GM18868 (cell line): ENCODE measurements around the gene ACADVL.
A peak's percentile ranks its signal among the peaks of the same experiment; 100 is the strongest.
"Not testable (repeated sequence)": the region's sequence is repeated elsewhere in the genome, so short reads cannot be mapped to it uniquely, and the experiment has no call there.

ENCODE experiments used
- ATAC-seq: cut with Tn5 transposase; IDR thresholded peaks from one replicate; pipeline ENCODE4 v1.9.1; 2021; ENCODE audit warnings: mild to moderate bottlenecking, moderate library complexity; ENCODE audit not compliant: unreplicated experiment

Gene ACADVL

DNA sequence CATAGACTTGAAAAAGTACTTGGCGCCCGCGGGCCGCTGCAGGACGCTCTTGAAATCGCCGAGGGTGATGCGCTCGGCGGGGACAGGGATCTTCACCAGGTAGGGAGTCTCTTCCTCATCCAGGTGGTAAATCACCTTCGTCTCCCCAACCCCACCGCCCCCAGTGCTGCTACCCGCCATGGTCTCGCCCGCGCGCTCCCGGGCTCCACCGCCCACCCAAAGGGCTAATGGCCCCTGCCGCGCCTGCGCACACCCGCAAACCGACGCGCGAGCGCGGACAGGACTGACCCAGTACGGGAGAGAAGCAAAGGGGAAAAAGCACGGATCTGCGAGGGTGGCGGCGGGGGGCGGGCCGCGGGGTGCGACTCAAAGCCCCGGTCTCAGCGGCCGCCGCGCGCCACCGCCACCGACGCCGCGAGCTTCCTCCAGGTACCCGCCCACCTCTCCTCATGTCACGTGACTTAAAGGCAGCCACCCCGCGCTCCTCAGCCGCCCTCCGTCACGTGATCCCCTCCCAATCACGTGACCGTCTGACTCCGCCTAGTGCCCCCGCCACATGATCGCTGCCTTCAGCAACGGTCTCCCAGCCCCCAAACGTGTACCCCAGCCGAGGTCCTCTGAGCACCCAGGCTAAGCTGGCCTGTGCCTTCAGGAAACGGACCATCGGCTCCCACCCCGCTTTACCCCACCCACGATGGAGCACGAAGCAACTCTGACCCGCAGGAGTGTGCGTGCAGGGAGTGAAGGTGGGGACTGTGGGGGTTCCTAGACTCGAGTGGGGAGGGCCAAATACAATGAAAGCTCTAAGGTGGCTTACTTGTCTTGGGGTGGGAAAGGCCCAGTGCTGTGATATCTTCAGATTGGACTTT, 14.6 kb downstream of the ACADVL start, which contains the start of gene DVL2:
DVL2 (minus strand) TSS at position 435 of the 869 bp plus-strand sequence; CDS start at position 180, 255 bp downstream.
- ATAC-seq, result peak; percentile 55

DNA sequence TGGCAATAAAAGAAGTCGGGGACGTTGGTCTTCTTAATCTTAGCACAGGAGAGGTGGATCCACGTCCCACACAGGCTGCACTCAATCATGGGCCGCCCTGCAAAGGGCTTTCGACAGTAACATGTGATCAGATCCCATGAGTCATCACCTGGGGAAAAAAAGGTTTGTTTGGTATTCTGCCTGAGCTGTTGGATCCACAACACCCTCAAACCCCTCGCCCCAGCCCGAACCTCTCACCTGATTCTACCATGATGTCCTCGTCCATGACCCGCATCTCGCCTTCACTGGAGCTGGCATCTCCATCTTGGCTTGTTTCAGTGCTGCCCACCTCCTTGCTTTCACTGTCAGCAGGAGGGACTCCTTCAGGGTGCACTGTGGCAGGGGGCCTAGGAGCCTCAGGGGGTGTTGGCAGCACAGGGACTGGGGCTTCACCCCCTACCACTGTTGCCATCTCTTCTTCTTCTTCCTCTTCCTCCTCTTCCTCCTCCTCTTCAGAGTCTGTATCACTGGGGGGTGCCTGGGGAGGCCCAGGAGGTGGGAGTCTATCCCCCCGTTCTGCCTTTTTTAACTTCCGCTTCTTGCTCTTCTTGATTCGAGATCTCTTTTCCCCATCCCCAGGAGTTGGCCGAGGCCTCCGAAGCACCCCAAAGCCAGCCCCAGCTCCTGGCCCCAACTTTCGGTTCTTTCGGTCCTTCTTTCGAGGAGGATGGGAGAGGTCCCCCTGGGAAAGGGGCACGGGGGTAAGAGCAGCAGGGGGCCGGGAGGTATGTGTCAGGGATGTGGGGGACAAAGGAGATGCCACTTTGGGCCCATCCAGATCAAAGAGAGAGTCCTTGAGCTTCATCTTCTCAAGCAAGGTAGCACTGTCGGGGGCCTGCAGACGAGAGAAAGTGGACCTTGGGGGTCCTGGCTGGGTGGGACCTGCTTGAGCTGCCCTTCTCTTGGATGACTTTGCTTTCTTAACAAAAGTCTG, 16.2 kb downstream of the ACADVL start:
- ATAC-seq, result no peak

- no peak for ATAC-seq
Measured at GRCh38 chr17:7236808-7237207, 17.1 kb downstream of the ACADVL start.

DNA sequence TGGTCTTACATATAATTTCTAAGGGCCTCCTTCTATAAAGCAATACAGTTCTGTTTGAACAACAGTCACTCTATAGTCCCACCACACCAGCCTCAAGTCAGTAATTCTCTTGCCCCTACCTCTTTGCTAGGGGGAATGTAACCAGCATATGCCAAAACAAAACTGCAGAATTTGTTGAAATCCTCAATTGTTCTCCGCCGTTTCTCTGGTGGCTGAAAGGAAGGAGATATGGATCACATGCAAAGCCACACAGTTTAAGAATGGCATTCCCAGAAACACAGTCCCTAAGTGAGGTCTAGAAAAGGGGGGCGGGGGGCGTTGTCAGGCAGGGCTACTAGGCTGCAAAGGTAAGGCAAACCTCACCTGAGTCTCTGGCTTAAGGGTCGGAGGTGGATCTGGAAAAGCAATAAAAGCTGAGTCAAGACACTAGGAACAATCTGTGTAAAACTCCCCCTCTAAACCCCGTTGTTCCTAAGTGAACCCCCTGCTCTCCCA, 17.6 kb downstream of the ACADVL start:
- no peak for ATAC-seq

DNA sequence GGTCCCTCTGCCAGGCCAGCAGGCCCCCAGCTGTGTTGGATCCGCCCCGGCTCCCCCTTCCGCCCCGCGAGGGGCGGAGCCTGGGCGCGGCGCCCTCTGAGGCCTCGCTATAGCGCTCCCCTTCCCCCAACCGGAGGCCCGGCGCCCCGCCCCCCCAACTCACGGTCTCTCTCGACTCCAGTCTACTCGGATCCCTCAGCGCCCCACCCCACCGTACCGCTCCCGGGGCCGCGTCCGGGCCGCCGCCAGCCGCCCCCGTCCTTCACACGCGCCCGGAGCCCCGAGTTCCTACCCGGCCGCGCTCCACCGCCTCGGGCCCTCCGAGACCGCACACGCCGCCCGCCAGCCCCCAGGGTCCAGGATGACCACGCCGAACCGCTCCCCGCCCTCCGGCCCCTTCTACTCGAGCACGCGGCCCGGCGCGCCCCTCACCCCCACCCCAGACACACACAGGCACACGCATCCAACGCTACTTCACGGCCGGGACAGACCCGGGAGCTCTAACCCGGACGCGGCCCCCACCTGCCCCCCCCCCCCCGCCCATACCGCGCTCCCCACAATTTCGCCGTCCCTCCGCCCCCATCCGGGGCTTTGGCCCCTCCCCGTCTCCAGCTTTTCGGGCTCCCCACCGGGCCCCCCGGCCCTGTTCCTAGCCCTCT, 18.2 kb downstream of the ACADVL start:
- ATAC-seq, result no peak

DNA sequence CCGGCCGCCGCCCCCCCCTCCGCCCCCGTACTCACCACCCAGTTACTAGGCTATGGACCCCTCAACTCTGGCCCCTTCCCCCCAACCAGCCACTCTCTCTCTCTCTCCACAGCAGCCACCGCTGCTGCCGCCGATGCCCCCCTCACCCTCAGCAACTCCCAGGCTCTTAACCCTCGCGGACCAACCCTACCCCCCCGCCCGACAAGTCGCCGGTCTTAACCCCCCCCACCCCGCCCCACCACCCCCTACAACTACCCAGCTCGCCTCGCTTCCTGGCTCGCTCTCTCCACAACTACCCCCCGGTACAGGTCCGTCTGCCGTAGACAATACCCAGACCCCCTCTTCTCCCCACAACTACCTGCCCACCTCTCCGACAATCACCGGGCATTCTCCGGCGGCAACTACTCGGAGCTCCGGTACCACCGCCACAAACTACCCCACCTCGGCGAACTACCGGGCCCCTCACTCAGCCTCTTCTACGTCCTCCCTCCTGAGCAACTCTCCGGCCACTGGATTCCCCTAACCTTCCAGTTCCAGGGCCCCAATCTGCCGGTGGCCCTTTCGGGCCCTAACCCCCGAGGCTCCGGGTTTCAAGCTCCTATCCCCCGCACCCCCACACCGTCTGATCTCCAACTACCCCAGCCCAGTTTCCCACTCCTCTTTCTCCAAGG, 18.8 kb downstream of the ACADVL start:
- no peak for ATAC-seq

GRCh38 chr17:7239091-7240027, 19.6 kb downstream of the ACADVL start, which contains the start of gene PHF23:
PHF23 (minus strand) TSS chr17:7239457; CDS start chr17:7239279, 178 bp downstream.
- peak; percentile 52 for ATAC-seq

- ATAC-seq, result no peak
Measured at GRCh38 chr17:7240375-7240774, 20.6 kb downstream of the ACADVL start.

GRCh38 chr17:7241090-7241733, 21.5 kb downstream of the ACADVL start:
- no peak for ATAC-seq

GRCh38 chr17:7241783-7242716, 22.3 kb downstream of the ACADVL start, which contains the start of gene GABARAP:
GABARAP (minus strand) TSS chr17:7242449; CDS start chr17:7242330, 119 bp downstream.
- ATAC-seq, result no peak

DNA sequence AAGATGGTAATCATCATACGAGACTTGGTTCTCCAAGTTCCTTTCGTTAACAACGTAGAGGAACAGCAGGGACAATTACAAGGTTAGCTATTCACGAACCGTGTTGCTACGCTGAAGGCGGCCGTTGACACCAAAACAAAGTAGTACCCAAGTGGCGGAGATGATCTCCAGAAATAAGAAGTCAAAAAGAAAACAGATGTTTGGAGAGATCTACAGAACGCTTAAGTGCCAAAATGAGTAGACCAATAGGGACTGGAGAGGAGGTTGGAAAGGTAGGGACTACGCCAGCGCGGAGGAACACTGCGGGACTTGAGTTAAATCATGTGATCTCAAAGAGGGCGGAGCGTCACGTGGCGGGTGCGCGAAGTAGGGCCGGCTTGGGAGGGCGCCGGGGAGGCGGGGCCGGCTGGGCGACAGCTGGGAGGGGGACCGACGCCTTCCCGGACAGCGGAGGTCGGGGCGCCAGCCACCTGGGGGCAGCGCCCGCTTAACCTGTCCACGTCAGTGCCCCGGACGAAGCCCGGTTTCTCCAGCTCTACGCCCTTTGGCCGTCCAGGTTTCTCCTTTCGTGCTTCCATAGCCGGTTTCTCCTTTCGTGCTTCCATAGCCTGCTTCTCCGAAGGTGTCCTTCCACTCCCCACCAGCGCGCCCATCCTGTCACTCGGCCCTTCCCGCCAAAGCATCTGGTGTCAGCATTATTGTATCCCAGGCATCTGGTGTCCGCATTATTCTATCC, 23.1 kb downstream of the ACADVL start:
- ATAC-seq, result no peak

DNA sequence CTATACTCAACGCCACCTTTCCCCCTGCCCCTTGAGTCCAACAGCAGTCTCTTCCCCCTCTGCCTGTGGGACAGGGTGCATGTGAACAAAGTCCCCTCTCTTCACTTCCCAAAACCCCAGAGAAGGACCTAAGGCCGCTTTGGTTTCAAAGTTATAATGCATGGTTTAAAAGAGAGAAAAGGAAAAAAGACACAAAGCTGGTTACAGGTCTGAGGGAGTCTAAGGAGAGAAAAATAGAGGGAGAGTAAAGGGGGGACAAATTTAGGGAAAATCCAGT, 23.7 kb downstream of the ACADVL start:
- ATAC-seq, result no peak

DNA sequence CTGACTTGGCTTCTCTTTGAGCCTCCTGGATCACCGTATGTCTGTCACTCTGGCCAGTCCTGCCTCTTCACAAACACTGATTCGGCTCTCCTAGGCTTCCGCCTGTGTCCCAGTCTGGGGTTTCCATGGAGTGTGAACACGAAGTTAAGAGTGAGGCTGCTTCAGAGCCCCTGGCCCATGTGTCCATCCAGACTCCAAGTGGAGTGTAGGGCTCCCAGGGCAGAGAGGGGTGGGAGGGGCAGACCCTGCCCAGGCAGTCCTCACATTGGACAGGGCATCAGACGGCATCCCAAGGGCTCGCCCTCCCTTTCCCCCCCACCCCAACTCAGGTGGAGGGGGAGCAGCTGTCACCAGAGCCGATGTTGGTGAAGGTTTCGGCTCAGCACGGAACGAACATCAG, 24.1 kb downstream of the ACADVL start:
- not testable (repeated sequence) for ATAC-seq

DNA sequence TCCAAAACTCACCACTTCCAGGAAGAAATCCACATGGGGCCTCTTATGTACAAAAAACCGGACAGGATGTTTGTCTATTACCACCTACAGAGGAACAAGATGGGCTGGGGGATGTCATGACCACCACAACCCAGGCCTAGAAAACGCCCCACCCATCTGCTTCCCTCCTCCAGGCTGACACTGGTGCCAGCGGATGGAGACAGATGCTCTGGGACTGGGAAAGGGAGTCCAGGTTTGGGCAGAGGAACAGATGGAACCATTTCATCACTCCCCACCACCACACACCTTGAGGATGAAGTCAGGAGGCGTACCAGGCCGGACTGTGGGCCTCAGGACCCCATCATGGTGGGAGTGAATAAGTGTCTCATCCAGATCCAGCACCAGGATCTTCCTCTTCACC, 27.0 kb downstream of the ACADVL start:
- ATAC-seq, result no peak

DNA sequence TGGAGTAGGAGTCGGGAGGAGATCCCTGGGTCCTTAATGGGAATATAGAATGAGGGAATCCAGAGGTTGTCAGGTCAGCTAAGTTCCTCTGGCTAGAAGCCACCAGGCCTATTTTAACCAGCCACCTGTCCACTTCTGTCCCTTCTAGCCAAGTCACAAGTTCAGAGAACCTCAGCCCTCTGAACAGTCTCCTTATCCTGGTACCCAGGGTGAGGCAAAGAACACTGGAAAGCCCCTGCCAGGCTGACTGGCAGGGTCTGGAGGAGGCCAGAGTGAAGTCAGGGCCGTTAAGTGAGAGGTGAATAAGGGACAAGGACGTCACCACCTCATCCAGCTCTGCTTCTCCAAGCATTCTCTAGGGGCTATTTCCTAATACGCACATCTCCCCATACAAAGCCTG, 29.1 kb downstream of the ACADVL start:
- no peak for ATAC-seq

DNA sequence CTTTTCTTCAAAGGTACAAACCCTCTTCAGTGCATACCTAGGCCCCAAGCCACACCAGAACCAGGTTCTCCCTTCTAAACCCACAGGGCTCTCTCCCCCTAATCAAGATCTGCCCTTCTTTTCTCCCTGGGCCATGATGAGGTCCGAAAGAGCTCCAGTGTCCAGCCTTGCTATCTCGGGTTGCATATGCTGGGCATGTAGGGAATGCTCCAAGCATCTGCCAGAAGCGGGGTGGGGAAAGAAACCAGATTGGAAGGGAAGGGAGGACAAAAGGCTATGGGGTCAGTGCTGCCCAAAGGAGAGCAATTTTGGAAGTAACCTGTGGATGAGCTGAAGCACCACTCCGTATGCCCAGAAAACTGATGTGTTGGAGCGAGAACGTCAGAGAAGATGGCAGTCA, 29.5 kb downstream of the ACADVL start:
- ATAC-seq, result no peak

DNA sequence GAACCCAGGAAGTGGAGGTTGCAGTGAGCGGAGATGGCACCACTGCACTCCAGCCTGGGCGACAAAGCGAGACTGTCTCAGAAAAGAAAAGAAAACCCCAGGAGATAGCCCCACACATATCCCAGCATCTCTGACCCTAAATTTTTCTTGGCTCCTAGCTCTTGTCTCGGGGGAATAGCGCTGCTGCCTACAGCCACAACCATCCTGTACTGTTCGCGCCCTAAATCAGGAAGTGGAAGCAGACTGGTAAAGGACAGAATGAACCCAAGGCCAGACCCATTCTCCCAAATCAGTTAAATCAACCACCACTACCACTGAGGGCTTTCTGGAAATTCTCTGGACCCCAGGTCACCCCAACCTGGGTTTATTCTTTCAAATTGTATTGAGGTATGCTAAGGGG, 30.1 kb downstream of the ACADVL start:
- no peak for ATAC-seq
